Measurements from ENCODE around the gene LHFPL6.

LHFPL6 gene

DNA sequence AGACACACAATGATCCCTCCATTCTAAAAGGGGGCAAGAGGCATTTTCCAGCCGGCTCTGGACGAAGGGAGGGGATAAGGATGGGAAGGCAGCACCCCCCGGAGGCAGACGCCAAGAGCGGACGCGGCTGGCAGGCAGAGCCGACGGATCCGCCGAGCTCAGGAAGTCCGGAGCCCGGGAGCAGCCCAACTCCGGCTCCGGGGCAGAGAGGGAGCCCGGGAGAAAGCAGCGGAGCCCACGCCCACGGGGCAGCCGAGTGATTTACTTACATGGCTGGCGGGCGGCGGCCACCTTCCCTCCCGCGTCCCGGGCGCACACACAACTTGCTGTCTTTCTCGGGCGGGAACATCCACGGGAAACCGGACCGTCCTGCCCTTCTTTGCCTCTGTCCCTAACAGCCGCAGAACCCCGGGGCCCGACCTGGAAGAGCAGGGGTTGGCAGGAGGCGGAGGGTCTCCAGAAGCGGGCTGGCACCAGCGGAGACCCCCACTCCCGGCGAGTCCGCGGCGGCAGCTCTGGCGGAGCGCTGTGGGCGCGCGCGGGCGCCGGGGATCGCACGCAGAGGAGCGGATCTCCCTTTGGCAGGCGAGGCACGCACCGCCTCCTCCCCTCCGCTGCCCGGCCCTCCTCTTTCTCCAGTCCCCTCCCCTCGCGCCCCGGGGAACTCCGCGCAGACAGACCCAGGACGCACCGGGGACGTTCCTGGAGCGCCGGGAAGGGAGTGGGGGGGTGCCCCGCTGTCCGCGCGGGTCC lies at the start of gene LHFPL6:
Gene LHFPL6, minus strand, starts transcription at position 580 of the 753 bp plus-strand sequence.
- peak; percentile 87 for DNase-seq (ENCODE audit: low read depth)
- TF ChIP-seq, protein P1, sequence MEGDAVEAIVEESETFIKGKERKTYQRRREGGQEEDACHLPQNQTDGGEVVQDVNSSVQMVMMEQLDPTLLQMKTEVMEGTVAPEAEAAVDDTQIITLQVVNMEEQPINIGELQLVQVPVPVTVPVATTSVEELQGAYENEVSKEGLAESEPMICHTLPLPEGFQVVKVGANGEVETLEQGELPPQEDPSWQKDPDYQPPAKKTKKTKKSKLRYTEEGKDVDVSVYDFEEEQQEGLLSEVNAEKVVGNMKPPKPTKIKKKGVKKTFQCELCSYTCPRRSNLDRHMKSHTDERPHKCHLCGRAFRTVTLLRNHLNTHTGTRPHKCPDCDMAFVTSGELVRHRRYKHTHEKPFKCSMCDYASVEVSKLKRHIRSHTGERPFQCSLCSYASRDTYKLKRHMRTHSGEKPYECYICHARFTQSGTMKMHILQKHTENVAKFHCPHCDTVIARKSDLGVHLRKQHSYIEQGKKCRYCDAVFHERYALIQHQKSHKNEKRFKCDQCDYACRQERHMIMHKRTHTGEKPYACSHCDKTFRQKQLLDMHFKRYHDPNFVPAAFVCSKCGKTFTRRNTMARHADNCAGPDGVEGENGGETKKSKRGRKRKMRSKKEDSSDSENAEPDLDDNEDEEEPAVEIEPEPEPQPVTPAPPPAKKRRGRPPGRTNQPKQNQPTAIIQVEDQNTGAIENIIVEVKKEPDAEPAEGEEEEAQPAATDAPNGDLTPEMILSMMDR (IDR thresholded peaks at IDR 0.05; ENCODE audit: insufficient read depth, low read depth, low read length, missing control alignments), result peak; percentile 33
- H3K4me3 ChIP-seq (ENCODE audit: low read length), result peak within 1 kb of the TSS; percentile 74

DNA sequence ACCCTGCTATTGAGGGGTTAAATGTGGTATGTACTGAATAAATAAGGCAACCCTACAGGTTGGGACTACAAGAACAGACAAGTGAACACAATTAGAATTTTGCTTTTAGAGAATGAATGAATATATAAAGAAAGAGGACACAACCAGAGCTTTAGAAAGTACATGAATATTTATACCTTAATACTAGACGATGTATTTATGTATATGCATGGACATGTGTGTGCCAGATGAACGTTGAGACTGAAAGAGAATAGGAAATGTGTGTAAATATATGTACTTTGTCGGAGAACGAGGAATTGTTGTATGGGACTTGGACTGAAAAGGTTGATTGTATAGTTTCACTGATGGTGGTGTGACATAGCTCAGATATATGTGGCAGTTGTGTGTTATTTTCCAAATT lies 43.1 kb upstream of the LHFPL6 start:
- TF ChIP-seq, protein P1 (IDR thresholded peaks at IDR 0.05; ENCODE audit: insufficient read depth, low read depth, low read length, missing control alignments), result no peak
- no peak for DNase-seq (ENCODE audit: low read depth)
- H3K4me3 ChIP-seq (ENCODE audit: low read length), result no peak overlapping the region

DNA sequence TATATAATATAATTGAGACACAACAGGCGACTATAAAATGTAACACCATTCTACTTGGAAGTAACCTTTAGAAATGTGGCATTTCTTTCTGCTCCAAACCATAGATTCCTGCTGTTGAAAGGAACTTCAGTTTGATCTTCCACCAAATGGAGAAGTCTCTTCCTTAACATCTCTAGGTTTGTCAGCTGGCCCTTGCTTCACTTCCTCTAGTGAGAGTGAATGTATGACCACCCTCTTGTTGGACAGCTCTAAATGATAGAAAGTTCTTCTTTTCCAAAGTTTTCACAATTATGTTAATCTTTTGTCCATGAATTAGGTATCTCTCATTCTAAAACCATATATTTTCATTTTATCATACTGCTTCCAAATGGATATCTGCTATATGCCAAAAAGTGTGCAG lies 38.7 kb upstream of the LHFPL6 start:
- no peak for DNase-seq (ENCODE audit: low read depth)
- TF ChIP-seq, protein P1 (IDR thresholded peaks at IDR 0.05; ENCODE audit: insufficient read depth, low read depth, low read length, missing control alignments), result no peak
- no peak overlapping the region for H3K4me3 ChIP-seq (ENCODE audit: low read length)

DNA sequence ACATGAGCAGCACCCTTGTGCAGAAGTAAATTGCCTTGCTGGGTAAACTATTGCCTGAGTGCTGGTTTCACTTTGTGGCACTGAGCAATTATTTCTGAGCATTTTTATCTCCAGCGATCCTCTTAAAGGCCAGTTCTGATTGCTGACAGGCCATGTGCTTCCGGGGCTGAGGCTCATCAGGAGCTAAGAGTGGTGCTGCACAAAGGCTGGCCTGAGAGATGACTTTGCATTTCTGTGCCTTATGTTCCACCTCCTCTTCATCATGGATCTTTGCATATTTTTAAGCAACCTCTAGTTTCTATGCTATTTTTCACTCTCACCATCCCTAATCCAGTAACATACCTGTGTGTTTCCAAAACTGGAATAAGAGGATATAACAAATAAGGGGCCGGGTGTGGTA lies 34.9 kb upstream of the LHFPL6 start:
- DNase-seq (ENCODE audit: low read depth), result no peak
- H3K4me3 ChIP-seq (ENCODE audit: low read length), result no peak overlapping the region
- TF ChIP-seq, protein P1 (IDR thresholded peaks at IDR 0.05; ENCODE audit: insufficient read depth, low read depth, low read length, missing control alignments), result no peak

DNA sequence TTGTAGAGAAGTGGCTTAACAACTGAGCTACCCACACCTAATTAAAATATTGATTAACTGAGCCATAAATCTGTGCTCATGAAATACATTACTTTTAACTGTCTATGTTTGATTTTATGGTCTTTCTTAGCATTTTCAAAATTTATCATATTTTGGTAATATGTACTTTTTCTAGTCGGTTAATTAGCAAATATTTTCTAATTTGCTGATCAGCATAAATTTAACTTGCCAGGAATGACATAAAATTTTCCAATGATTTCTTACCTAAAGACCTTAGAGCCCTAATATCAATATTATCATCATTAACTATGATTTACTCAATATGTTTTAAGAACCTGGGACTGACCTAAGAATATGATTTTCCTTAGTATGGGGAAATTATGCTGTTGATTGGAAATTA lies 32.6 kb upstream of the LHFPL6 start:
- no peak overlapping the region for H3K4me3 ChIP-seq (ENCODE audit: low read length)
- TF ChIP-seq, protein P1 (IDR thresholded peaks at IDR 0.05; ENCODE audit: insufficient read depth, low read depth, low read length, missing control alignments), result no peak
- no peak for DNase-seq (ENCODE audit: low read depth)

DNA sequence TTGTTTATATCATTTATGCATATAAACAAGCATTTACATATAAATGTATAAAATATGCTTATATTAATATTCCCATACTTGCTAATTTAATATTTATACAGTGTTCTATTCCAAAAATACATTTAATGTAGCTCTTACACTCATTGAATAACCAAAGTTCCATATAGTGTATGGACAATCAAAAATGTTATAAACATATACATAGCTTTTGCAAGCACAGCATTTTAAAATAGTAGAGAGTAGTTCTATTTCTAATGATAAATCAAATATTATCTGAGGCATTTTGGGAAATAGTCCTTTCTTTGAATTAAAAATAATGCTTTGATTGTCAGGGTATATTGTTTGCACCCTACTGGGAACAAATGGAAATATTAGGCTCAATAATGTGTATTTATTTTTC lies 30.0 kb upstream of the LHFPL6 start:
- TF ChIP-seq, protein P1 (IDR thresholded peaks at IDR 0.05; ENCODE audit: insufficient read depth, low read depth, low read length, missing control alignments), result no peak
- DNase-seq (ENCODE audit: low read depth), result no peak
- no peak overlapping the region for H3K4me3 ChIP-seq (ENCODE audit: low read length)

DNA sequence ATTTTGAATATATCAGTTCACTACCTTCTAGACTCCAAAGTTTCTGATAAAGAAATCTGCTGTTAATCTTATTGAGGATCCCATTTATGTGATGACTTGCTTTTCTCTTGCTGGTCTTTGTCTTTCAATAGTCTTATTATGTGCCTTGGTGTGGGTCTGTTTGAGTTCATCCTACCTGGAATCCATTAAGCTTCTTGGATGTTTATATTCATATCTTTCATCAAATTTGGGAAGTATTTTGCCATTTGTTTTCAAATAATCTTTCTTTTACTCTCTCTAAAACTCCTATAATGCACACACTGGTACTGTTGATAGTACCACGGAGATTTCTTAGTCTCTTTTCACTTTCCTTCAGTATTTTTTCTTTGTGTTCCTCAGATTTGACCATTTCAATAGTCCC lies 28.3 kb upstream of the LHFPL6 start:
- H3K4me3 ChIP-seq (ENCODE audit: low read length), result no peak overlapping the region
- no peak for DNase-seq (ENCODE audit: low read depth)
- TF ChIP-seq, protein P1 (IDR thresholded peaks at IDR 0.05; ENCODE audit: insufficient read depth, low read depth, low read length, missing control alignments), result no peak
